AG04450 (cell line): ENCODE measurements around the gene MCTP1. TPM values are rescaled to one million over a fixed set of nuclear protein-coding genes. Genes with fewer than 3 reads are reported as not detected.

Experiments
- CTCF ChIA-PET: fragments of 300-600, 350-600 bp; formaldehyde crosslinking; extraction: SDS; loops from one replicate; lab custom pipeline; 2022; ENCODE audit warnings: antibody characterized with exemption, inconsistent platforms; lab: Charles Lee
- POLR2A ChIA-PET: fragments of 350-600 bp; formaldehyde crosslinking; extraction: SDS; loops from one replicate; lab custom pipeline; 2021; ENCODE audit warnings: antibody characterized with exemption, inconsistent platforms; lab: Yijun Ruan, JAX
- DNase-seq: peaks from one replicate; pipeline ENCODE4 v3.0.0-alpha.2; 2011; ENCODE audit warnings: low read depth, low spot score
- H3K27ac ChIP-seq: one replicate; pipeline ENCODE4 v1.5.1; 2012; ENCODE audit warnings: low read depth, low read length, control low read depth
- H3K27me3 ChIP-seq: one replicate; pipeline ENCODE4 v1.6.0; 2012; ENCODE audit warnings: low read length; ENCODE audit not compliant: control insufficient read depth, insufficient read depth
- H3K4me3 ChIP-seq: 2 replicates; pipeline ENCODE4 v1.5.1; 2011; ENCODE audit warnings: mild to moderate bottlenecking, low read depth, low read length, control low read depth
- H3K9me3 ChIP-seq: 2 replicates; pipeline ENCODE4 v1.5.1; 2012; ENCODE audit warnings: low read length; ENCODE audit not compliant: control insufficient read depth, insufficient read depth
- polyA plus RNA-seq: library from polyadenylated mRNA; depleted of rRNA; stranded (reverse); fragments of >200 nt; gene quantifications from 2 replicates; pipeline ENCODE4 v1.2.3, GENCODE V29; 2011
- TF ChIP-seq, protein P1 (sequence below): IDR thresholded peaks from 2 replicates; pipeline ENCODE4 v1.5.1; 2011; ENCODE audit warnings: low read depth, low read length, control low read depth, inconsistent platforms

MCTP1 gene
- polyA plus RNA-seq, 1 experiment = 0.66 TPM

DNA sequence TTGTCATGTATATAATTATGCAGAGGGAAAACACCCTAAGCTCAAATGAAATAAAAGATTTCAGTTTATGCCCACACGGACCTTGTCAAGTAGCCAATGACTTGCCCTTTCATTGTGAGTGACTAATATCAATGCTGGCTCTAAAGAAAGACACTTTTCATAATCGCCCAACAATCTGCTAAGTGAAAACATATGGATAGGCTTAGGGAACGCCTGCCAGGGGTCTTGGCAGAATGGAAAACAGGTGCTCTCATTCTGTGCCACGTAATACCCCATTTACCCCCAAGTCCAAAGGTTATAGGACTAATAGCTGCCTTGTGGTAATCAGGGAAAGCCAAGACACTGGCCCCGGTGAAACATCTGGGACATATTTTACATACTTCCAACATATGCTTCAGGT is 508.7 kb downstream of the MCTP1 start:
- CTCF ChIA-PET = interaction anchor here (0.7 kb wide), 1 partner anchor 116 kb away, joined by 3 read pairs; no protein-coding TSS in a partner anchor
- POLR2A ChIA-PET = no interaction called here
- Histone ChIP-seq H3K27ac (no peak overlapping the region), H3K27me3 (no peaks in the 10 kb centered on the region), H3K9me3 (no peaks in the 10 kb centered on the region), H3K4me3 (no peak overlapping the region)
- TF ChIP-seq, protein P1, sequence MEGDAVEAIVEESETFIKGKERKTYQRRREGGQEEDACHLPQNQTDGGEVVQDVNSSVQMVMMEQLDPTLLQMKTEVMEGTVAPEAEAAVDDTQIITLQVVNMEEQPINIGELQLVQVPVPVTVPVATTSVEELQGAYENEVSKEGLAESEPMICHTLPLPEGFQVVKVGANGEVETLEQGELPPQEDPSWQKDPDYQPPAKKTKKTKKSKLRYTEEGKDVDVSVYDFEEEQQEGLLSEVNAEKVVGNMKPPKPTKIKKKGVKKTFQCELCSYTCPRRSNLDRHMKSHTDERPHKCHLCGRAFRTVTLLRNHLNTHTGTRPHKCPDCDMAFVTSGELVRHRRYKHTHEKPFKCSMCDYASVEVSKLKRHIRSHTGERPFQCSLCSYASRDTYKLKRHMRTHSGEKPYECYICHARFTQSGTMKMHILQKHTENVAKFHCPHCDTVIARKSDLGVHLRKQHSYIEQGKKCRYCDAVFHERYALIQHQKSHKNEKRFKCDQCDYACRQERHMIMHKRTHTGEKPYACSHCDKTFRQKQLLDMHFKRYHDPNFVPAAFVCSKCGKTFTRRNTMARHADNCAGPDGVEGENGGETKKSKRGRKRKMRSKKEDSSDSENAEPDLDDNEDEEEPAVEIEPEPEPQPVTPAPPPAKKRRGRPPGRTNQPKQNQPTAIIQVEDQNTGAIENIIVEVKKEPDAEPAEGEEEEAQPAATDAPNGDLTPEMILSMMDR = no peak
- DNase-seq = no peak

DNA sequence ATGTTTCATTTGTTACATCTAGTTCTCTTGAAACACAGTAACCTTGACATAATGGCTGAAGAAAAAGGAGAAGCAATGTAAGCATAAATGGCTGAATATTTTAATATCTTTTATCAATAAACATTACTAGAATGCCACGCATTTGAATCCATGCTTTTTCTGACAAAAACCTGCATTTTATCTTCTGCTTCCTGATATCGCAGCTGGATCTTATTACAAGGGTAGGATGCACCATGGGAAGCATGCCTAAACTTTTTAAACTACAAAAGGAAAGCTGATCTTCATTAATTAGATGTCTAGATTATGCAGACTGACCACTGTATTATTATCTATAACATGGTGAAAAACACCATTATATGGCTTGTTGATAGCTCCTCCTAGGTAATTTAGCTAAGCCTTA is 509.8 kb downstream of the MCTP1 start:
- no peaks in the 10 kb centered on the region for H3K27me3 ChIP-seq
- ChIA-PET CTCF (no interaction called here), POLR2A (no interaction called here)
- no peaks in the 10 kb centered on the region for H3K9me3 ChIP-seq
- TF ChIP-seq, protein P1 = no peak
- DNase-seq = no peak
- H3K4me3 ChIP-seq = no peak overlapping the region
- H3K27ac ChIP-seq = no peak overlapping the region

DNA sequence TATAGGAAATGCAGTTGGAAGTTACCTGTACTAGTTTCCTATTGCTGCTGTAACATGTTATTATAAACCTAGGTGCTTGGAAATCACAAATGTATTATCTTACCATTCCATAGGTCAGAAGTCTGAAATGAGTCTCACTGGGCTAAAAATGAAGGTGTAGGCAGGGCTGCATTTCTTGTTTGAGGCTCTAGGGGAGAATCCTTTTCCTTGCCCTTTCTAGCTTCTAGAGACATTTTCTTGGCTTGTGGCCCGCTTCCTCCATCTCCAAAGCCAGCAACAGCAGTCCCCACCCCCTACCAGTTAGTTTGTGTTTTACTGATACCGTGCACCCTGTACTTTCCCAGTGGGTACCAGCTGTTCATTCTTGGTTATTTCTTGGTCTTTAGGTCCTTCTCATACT is 513.2 kb downstream of the MCTP1 start:
- Histone ChIP-seq H3K27ac (no peak overlapping the region), H3K4me3 (no peak overlapping the region), H3K27me3 (no peaks in the 10 kb centered on the region), H3K9me3 (no peaks in the 10 kb centered on the region)
- TF ChIP-seq, protein P1 = no peak
- ChIA-PET CTCF (no interaction called here), POLR2A (no interaction called here)
- DNase-seq = no peak

DNA sequence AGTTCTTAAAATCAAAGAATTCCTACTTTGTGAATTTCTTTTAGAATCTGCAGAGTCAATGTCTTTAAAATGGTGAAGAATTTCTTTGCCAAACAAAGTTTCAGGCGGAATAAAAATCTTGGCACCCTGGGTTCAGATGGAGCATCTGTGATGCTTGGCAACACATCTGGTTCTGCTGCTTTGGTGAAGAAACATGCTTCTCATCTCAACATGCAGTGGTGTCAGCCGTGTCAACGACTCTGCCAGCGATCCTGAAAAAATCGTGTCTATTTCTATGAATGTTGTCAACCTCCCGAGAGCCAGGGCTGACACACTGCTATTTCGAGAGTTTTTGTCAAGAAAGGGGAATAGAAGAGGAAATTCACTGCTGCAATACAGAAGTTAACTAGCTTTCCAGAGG is 514.9 kb downstream of the MCTP1 start:
- Histone ChIP-seq H3K27me3 (no peaks in the 10 kb centered on the region), H3K27ac (no peak overlapping the region), H3K4me3 (no peak overlapping the region), H3K9me3 (no peaks in the 10 kb centered on the region)
- TF ChIP-seq, protein P1 = no peak
- POLR2A ChIA-PET = no interaction called here
- CTCF ChIA-PET = no interaction called here
- DNase-seq = no peak

DNA sequence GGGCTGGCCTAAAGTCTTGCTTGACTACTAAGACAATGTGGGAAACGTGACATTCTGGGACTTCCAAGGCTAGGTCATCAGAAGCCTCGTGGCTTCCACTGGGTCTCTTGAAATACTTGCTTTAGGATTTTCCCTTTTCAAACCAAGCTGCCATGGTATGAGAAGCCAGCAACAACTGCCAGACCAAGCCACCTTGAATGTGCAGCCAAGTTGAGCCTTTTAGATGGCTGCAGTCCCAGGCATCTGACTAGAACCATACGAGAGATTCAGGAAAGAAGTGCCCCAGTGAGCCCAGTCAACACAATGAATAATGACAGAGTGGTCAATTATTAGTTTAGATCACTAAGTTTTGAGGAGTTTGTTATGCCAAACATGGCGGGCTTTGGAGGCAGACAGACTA is 523.1 kb downstream of the MCTP1 start:
- DNase-seq = no peak
- H3K27me3 ChIP-seq = no peaks in the 10 kb centered on the region
- no peaks in the 10 kb centered on the region for H3K9me3 ChIP-seq
- H3K27ac ChIP-seq = no peak overlapping the region
- H3K4me3 ChIP-seq = no peak overlapping the region
- TF ChIP-seq, protein P1 = no peak
- CTCF ChIA-PET = no interaction called here
- POLR2A ChIA-PET = no interaction called here
